GM12891 (cell line): Measurements from ENCODE around the gene C13orf42.

Experiments
- PAX5 ChIP-seq: IDR thresholded peaks from 2 replicates; pipeline ENCODE4 v1.6.1; 2011; ENCODE audit warnings: low read length, moderate library complexity, mild to moderate bottlenecking; ENCODE audit not compliant: insufficient read depth, severe bottlenecking
- POLR2A ChIP-seq: IDR thresholded peaks from 2 replicates; pipeline ENCODE4 v1.6.1; 2011; ENCODE audit warnings: low read depth, low read length, control low read depth
- POLR2AphosphoS5 ChIP-seq: IDR thresholded peaks from 2 replicates; pipeline ENCODE4 v1.6.1; 2011; ENCODE audit warnings: low read depth, low read length, control low read depth
- POU2F2 ChIP-seq: IDR thresholded peaks from 2 replicates; pipeline ENCODE4 v1.6.1; 2011; ENCODE audit warnings: low read depth, mild to moderate bottlenecking, control low read depth, low read length, moderate library complexity

- no peak for TF ChIP-seq POLR2A
- no peak for TF ChIP-seq POLR2AphosphoS5
- TF ChIP-seq PAX5: no peak
- no peak for TF ChIP-seq POU2F2
Measured at GRCh38 chr13:51083706-51084105, 27.4 kb downstream of the C13orf42 start.
